ACC112 (cell line): ENCODE results near the gene ADSS1.

Experiments used
- H2AFZ ChIP-seq: fragments of 200-600 bp; sonication (generic); one replicate; pipeline ENCODE4 v1.6.0; 2017; ENCODE audit warnings: antibody characterized with exemption, low read length; ENCODE audit not compliant: unreplicated experiment
- H3K27ac ChIP-seq: fragments of 200-600 bp; sonication (generic); 2 replicates; pipeline ENCODE4 v1.5.1; 2014; ENCODE audit warnings: low read depth, mild to moderate bottlenecking, antibody characterized with exemption, low read length, moderate library complexity
- H3K27me3 ChIP-seq: fragments of 200-600 bp; sonication (generic); 2 replicates; pipeline ENCODE4 v1.6.1; 2014; ENCODE audit warnings: mild to moderate bottlenecking, antibody characterized with exemption, low read length, moderate library complexity, mixed read lengths; ENCODE audit not compliant: insufficient read depth
- H3K36me3 ChIP-seq: fragments of 200-600 bp; sonication (generic); 2 replicates; pipeline ENCODE4 v1.6.1; 2016; ENCODE audit warnings: mild to moderate bottlenecking, antibody characterized with exemption, low read length, moderate library complexity, mixed read lengths; ENCODE audit not compliant: insufficient read depth
- H3K4me1 ChIP-seq: fragments of 200-600 bp; sonication (generic); one replicate; pipeline ENCODE4 v1.6.1; 2016; ENCODE audit warnings: low read length, mixed read lengths; ENCODE audit not compliant: insufficient read depth, unreplicated experiment, control insufficient read depth
- H3K4me3 ChIP-seq: fragments of 200-600 bp; sonication (generic); 2 replicates; pipeline ENCODE4 v1.5.1; 2014; ENCODE audit warnings: mild to moderate bottlenecking, low read depth, low read length
- H3K79me2 ChIP-seq: fragments of 200-600 bp; sonication (generic); one replicate; pipeline ENCODE4 v1.6.0; 2016; ENCODE audit warnings: low read length; ENCODE audit not compliant: control insufficient read depth, unreplicated experiment, insufficient read depth

ADSS1 gene

GRCh38 chr14:104693482-104694431 lies 30.3 kb upstream of the ADSS1 start:
- Histone ChIP-seq H3K36me3 (peaks cover 2% of the 10 kb centered on the region; the same call in 1 of the 2 replicates), H3K79me2 (peaks cover 93% of the 10 kb centered on the region), H3K4me1 (peaks cover 50% of the 10 kb centered on the region), H3K4me3 (no peak overlapping the region), H2AFZ (no peak overlapping the region), H3K27ac (no peak overlapping the region), H3K27me3 (no peaks in the 10 kb centered on the region)

GRCh38 chr14:104694475-104694950 lies 29.5 kb upstream of the ADSS1 start:
- peaks cover 99% of the 10 kb centered on the region for H3K79me2 ChIP-seq
- H3K27me3 ChIP-seq: no peaks in the 10 kb centered on the region
- H3K36me3 ChIP-seq: peaks cover 2% of the 10 kb centered on the region; the same call in 1 of the 2 replicates
- peaks cover 45% of the 10 kb centered on the region for H3K4me1 ChIP-seq
- no peak overlapping the region for H3K4me3 ChIP-seq
- no peak overlapping the region for H3K27ac ChIP-seq
- H2AFZ ChIP-seq: no peak overlapping the region

- peaks cover 2% of the 10 kb centered on the region; the same call in 1 of the 2 replicates for H3K36me3 ChIP-seq
- no peaks in the 10 kb centered on the region for H3K27me3 ChIP-seq
- no peak overlapping the region for H3K27ac ChIP-seq
- H3K4me1 ChIP-seq: peaks cover 45% of the 10 kb centered on the region
- H3K4me3 ChIP-seq: no peak overlapping the region
- no peak overlapping the region for H2AFZ ChIP-seq
- peaks cover 99% of the 10 kb centered on the region for H3K79me2 ChIP-seq
Measured at GRCh38 chr14:104694991-104695659, 28.9 kb upstream of the ADSS1 start.

GRCh38 chr14:104695660-104696000 lies 28.4 kb upstream of the ADSS1 start:
- no peak overlapping the region for H3K27ac ChIP-seq

GRCh38 chr14:104696671-104697316 lies 27.2 kb upstream of the ADSS1 start:
- Histone ChIP-seq H2AFZ (no peak overlapping the region), H3K4me3 (no peak overlapping the region), H3K27me3 (no peaks in the 10 kb centered on the region), H3K27ac (no peak overlapping the region), H3K4me1 (peaks cover 30% of the 10 kb centered on the region), H3K79me2 (peaks cover 92% of the 10 kb centered on the region), H3K36me3 (no peaks in the 10 kb centered on the region; the same call in 1 of the 2 replicates)

More at GRCh38 chr14:104695660-104696000, 28.4 kb upstream of the ADSS1 start:
- Histone ChIP-seq H3K36me3 (peaks cover 2% of the 10 kb centered on the region; the same call in 1 of the 2 replicates), H3K4me3 (no peak overlapping the region), H3K27me3 (no peaks in the 10 kb centered on the region), H3K79me2 (peaks cover 98% of the 10 kb centered on the region), H3K4me1 (peaks cover 42% of the 10 kb centered on the region), H2AFZ (no peak overlapping the region)

GRCh38 chr14:104697317-104697703 lies 26.7 kb upstream of the ADSS1 start:
- H3K36me3 ChIP-seq: no peaks in the 10 kb centered on the region; the same call in 1 of the 2 replicates
- H3K27ac ChIP-seq: no peak overlapping the region
- peaks cover 87% of the 10 kb centered on the region for H3K79me2 ChIP-seq
- no peak overlapping the region for H3K4me3 ChIP-seq
- no peaks in the 10 kb centered on the region for H3K27me3 ChIP-seq
- H2AFZ ChIP-seq: no peak overlapping the region
- peaks cover 25% of the 10 kb centered on the region for H3K4me1 ChIP-seq

GRCh38 chr14:104697892-104698583 lies 26.0 kb upstream of the ADSS1 start:
- Histone ChIP-seq H3K27me3 (no peaks in the 10 kb centered on the region), H3K27ac (no peak overlapping the region), H3K4me3 (no peak overlapping the region), H3K79me2 (peaks cover 80% of the 10 kb centered on the region), H3K36me3 (peaks cover under 1% of the 10 kb centered on the region; the same call in 1 of the 2 replicates), H2AFZ (no peak overlapping the region), H3K4me1 (peaks cover 19% of the 10 kb centered on the region)

- H3K27ac ChIP-seq: no peak overlapping the region
- H3K36me3 ChIP-seq: peaks cover 9% of the 10 kb centered on the region; the same call in 1 of the 2 replicates
- peaks cover 76% of the 10 kb centered on the region for H3K79me2 ChIP-seq
- no peak overlapping the region for H2AFZ ChIP-seq
- H3K4me1 ChIP-seq: peaks cover 19% of the 10 kb centered on the region
- no peaks in the 10 kb centered on the region for H3K27me3 ChIP-seq
- H3K4me3 ChIP-seq: no peak overlapping the region
Measured at GRCh38 chr14:104698688-104699425, 25.2 kb upstream of the ADSS1 start.

- peaks cover 71% of the 10 kb centered on the region for H3K79me2 ChIP-seq
- peaks cover 17% of the 10 kb centered on the region for H3K4me1 ChIP-seq
- H3K27me3 ChIP-seq: no peaks in the 10 kb centered on the region
- H2AFZ ChIP-seq: no peak overlapping the region
- H3K27ac ChIP-seq: no peak overlapping the region
- H3K4me3 ChIP-seq: no peak overlapping the region
- H3K36me3 ChIP-seq: peaks cover 14% of the 10 kb centered on the region; the same call in 1 of the 2 replicates
Measured at GRCh38 chr14:104699426-104699748, 24.6 kb upstream of the ADSS1 start.
